Skeletal muscle cell (primary cell): ENCODE measurements around the gene ADO.

Experiments
- DNase-seq: peaks from one replicate; pipeline ENCODE4 v3.0.0-alpha.2; 2010; ENCODE audit warnings: low read depth
- H3K4me3 ChIP-seq: 2 replicates; pipeline ENCODE4 v1.5.1; 2011; ENCODE audit warnings: low read depth, mild to moderate bottlenecking, control low read depth, low read length, moderate library complexity

Gene ADO

DNA sequence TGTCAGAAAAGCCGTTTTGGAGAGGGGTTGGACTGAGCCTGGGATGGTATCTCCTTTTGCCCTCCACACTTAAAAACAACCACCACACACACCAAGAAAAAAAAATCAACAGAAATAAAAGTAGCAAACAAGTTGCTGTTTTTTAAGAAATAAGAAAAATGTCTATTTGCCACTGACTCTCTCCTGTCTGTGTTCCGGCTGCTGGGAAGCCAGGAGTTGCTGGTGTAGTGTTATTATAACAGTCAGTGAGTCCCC, 11.5 kb downstream of the ADO start:
- no peak for DNase-seq
- H3K4me3 ChIP-seq = peak overlapping the region; percentile 64

DNA sequence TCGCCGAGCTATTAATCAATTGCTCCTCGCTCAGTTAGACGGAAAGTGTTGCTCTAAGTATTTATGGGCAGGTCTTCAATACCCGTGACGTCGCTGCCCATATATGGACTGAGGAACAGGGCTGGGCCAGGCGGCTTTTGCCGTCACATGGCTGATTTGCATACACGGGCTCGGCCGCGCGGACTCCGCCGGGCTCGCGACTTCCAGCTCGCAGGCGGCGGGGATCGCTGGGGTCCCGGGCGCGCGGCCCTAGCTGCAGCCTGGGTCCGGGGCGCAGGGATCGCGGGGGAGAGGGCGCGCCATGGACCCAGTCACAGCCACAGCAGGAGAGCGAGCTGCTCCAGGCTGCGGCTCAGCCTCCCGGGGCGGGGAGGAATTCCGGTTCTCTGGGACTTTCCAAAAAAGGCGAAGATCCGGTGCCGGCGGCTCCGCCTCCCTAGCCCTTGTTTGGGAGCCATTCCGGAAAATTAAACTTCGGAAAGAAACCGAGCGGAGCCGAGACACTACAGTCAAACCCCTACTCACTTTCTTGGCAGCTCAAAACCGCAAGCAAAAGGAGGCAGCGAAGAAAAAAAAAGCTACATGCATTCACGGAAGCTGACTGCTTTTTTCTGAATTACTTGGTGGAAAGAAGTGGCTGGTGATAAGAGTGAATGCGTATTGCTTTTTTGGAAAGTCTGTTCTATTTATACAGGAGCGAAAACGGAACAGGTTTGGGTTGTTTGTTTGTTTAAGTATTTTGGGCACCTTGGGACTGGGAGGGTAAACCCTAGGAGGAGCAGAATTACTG, 12.0 kb downstream of the ADO start, which contains the start of gene EGR2:
EGR2 (minus strand) TSS at position 36 of the 790 bp plus-strand sequence. CDS start 337 bp downstream, outside the sequence.
- H3K4me3 ChIP-seq = peak within 1 kb of the TSS; percentile 64
- DNase-seq = peak; percentile 83

DNA sequence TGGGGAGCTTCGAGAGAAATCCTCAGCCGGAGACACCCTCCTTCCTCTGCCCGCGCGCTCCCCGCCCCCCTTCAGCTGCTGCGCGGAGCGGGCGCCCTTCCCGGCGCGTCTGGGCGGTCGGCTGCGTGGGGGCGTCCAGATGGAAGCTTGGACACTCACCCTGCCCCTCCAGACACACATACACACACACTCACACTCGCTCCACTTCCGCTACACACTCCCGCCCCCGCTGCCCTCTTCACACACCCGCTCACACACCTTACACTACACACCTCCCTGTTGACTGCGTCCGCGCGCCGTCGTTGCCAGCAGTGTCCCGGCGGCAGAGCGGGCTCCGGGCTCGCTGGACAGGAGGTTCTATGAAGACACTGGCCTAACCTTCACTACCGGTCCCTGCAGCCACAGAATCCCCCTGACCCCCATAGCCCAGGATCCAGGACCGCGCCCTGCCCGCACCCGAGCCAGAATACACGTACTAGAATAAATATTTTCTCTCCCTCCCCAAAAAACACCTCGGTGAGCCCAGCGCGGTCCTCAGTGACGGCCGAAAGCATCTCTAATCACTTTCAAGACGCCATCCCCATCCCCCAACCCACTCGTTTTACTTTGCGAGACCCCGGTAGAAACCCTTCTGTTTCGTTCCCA, 12.7 kb downstream of the ADO start:
- H3K4me3 ChIP-seq = peak overlapping the region; percentile 64
- DNase-seq = no peak

DNA sequence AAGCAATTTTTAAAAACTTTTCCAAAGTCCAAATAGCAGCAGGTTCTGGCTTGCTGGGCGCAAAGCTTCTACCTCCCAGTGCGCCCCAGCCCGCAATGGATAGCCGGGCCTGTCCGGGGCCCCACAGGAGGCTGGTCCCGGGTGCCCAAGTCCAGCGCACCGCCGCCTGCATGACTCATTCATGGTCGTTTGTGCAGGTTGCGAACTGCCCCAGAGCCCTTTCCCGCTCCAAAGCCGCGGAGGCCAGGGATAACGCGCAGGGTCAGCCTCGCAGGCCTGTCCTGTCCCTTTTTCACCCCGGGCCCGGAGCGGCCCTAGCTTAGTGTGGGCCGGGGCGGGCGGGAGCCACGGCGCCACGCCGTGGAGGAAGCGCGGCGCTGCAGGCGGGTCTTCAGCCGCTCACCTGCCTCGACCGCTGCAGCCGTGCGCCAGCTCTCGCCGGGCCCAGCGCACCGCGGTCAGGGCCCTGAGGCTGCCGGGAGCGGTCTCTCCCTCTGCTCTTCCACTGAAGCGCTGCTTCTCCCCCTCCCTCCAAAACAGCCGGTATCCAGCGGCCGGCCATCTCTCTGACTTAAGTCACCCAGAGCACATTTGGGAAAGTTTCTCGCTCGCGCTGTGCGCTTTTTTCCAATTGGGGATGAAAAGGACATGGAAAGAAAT, 13.4 kb downstream of the ADO start:
- H3K4me3 ChIP-seq = peak overlapping the region; percentile 64
- DNase-seq = no peak

DNA sequence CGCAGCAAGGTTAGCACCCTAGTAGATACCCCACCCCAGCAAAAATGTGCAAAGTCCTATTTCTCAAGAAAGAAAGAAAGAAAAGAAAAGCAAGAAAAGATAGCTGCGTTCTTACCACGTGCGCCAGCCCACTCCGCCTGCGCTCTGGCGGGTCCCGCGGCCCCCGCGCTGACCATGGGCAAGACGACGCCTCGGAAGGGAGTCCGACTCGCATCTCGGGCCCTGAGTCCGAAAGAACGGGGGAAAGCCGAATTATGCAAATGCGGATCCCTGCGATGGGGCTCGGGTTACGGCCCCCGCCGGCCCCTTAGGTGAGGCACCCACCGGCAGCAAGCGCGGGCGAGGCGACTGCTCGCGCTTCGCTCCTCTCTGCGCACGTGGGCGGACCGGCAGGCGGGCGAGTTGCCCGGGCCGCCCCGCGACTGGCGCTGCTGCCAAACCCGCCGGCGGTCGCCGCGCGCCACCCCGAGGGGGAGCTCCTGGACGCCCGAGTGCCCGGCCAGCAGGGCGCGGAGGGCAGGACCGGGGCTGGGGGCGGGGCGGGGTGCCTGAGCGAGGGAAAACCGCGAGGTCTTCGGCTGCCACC, 14.0 kb downstream of the ADO start:
- DNase-seq = no peak
- H3K4me3 ChIP-seq = peak overlapping the region; percentile 64

DNA sequence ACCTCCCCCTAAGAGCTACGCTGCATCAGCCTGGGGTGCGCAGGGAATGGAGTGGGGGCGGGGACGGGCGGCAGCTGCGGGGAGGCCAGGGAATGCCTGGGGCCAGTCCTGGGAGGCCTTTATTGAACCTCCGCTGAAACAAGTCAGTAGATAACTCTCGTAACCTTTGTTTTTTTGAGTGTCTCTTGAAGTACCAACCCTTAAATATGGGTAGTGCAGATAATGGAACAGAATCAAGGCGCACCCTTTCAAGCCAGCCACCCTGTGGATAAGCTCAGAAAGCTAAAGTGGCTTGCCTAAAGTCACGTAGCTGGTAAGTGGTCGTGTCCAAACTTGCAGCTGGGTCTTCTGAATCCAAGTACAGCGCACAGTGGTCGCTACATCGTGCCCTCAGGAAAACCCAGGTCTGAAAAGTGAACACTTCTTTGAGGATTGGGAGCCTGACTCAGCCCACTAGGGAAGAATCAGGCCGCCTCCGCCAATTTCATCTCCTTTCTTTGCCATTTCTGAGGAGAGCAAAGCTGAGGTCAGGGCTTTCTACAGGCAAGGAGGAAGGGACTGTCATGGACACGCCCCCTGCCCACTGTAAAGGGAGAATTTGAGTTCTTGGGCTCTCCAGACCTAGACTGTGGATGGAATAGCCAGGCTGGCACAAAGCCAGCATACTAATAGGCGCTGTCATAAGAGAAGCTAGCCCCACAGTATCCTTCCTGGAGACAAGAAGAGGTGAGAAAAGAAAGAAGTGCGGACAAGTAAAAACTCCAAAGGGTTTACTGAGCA, 14.8 kb downstream of the ADO start:
- DNase-seq = no peak
- H3K4me3 ChIP-seq = peak overlapping the region; percentile 3

DNA sequence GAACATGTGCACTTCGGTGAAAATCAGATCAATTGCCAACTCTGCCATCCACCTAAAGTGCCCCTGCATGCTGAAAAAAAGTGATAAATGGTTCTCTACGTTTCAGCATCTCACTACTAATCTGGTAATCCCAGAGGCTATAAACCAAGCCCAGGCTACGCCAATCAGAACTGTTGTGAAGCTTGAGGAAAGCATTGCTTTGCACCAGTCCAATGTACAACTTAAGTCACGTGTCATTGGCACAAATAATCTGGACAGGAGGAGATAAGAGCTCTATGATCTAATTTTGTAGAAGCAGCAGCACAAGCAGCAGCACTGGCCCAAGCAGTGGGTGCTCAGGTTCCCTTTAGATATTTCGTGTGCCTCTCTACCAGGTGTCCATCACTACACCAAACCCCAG, 16.1 kb downstream of the ADO start:
- H3K4me3 ChIP-seq = no peak overlapping the region
- DNase-seq = no peak

DNA sequence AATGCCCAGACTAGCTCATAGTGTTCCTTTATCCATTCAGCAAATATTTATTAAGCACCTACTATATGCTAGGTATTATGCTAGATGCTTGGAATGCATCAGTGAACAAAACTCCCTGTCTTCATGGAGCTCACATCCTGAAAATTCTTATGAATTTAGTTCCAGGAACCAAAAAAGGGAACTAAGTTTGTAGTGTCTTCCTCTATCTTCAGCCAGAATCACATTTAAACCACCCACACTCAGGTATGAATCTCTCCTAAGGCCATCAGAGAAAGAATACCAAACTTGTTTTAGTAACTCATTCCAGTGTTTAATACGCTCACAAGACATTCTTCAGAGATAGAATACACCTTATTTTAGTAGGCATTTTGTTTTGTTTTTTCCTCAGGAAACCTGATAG, 21.8 kb downstream of the ADO start:
- no peak for DNase-seq
- H3K4me3 ChIP-seq = no peak overlapping the region

DNA sequence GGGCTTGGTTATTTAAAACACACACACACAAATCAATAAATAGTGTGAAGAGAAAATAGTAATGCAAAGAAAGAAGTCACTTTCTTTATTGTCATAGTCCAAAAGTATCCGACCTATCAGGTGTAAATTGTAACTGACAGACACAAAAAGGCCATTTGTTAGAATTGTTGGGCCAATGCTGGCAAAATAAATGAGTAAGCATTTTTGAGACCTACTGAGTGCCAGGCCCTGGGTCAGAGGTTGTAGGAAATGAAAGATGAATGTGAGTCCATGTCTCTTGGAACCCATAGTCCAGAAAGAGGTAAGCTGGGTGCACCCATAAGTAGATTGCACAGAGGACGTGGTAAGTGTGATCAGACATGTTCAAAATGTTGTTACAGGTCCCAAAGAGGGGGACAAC, 25.1 kb downstream of the ADO start:
- H3K4me3 ChIP-seq = no peak overlapping the region
- DNase-seq = no peak

DNA sequence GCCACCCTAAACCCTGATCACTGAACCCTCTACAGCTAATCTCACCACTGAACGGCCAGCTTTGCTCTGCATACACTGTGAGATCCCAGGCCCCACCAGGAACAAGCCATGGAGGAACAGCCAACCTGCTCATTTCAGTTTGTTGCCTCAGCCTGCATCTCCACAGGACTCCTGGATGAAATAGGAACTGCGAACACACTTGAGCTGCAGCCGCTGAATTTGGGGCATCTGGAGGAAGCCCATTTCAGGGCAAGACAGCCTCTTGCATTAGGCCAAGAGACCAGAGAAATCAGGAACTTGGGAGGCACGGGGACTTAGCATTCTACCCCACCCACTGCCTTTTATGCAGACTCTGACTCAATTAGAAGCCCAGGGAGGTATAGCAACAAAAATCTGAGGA, 26.2 kb downstream of the ADO start:
- DNase-seq = no peak

DNA sequence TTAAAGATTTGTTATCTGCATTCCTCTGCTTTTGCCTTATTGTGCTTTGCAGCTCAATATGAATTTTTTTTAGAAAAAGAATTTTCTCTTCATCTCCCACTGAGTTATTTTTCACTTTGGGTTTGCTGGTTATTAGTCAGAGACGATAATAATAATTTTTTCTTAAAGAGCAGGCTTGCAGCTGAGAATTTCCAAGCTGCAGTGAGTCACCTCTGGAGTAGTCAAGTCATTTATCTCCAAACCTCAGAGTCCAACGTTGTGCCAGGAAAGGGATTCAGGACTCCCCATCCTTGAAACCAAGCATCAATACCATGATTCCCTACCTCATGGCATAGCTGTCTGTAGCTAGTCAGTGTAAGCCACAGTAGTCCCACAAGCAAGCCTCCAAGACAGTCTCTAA, 26.8 kb downstream of the ADO start:
- peak; percentile 39 for DNase-seq
- no peak overlapping the region for H3K4me3 ChIP-seq

More for the DNA sequence above, 26.2 kb downstream of the ADO start:
- H3K4me3 ChIP-seq = no peak overlapping the region

DNA sequence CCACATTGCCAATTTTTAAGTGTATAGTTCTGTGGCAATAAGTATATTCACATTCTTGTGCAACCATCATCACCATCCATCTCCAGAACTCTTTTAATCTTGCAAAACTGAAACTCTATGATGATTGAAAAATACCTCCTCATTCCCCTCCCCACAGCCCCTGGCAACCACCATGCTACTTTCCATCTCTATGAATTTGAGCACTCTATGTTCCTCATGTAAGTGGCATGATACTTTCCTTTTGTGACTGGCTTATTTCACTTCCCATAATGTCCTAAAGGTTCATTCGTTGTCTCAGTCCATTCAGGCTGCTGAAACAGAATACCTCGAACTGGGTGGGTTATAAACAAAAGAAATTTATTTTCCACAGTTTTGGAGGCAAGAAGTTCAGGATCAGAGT, 35.1 kb downstream of the ADO start:
- H3K4me3 ChIP-seq = no peak overlapping the region
- DNase-seq = no peak

DNA sequence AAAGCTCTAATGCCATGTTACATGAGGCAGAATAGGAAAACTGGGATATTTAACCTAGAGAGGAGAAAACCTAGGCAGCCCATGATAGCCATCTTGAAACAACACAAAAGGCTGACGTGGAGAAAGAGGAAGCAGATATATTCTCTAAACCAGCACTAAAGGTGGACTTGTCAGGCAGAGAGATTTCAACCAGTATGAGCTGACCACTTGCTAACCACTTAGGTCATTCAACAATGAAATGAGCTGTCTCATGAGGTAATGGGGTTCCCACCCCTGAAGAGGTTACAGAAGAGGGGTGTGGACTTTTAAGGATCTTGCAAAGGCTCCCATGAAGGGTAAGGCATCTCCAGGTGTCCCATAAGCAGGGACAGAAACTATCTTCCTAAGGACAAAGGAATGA, 38.5 kb downstream of the ADO start:
- no peak overlapping the region for H3K4me3 ChIP-seq
- no peak for DNase-seq

DNA sequence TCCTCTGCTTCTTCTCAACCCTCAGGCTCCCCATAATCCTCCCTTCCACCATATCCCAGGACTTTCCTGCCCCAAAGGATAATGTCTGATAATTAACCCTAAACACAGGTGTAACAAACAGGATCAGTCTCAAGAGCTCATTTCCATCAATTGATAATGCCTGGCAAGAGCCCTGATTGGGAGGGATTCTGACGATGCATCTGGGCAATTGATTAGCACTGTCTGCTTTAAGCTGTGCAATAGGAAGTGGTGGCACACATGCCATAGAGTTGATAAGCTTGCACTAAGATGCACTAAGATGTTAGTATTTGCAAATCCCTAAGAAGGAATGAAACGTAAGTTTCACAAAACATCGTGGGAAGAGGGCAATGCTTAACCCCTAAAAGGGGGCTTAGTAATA, 39.1 kb downstream of the ADO start:
- DNase-seq = no peak
- no peak overlapping the region for H3K4me3 ChIP-seq

DNA sequence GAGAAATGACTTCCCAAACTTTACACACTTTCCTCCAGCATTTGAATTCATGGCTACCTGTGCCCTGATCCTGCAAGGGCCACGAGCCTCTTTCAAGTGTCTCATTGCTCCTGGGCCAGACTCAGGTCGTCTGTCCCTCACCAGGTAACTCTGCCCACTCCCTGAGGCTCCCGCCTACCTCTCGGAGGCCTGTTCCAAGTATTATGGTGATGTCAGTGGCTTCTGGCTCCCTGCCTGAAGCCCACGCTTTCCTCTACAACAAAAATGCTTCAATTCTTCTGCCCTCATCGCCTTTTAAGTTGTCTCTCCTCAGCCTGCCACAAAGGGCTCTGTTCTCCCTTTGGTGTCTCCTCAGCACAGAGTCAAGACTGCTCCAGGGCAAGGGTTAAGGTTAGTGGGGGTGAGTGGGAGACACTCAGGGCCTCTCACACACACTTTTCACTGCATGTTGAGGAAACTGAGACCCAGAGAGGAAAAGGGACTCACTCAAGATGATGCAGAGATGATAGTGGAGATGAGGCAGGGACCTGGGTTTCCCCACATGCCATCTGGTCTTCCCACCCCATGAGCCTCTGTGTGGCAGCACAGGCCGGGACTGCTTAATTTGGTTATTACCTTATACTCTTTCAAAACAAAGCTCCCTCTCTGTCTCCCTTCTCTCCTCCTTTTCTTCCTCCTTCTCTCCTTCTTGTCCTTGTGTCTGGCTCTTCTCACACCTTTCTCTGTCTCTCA, 39.9 kb downstream of the ADO start:
- no peak overlapping the region for H3K4me3 ChIP-seq
- DNase-seq = no peak

DNA sequence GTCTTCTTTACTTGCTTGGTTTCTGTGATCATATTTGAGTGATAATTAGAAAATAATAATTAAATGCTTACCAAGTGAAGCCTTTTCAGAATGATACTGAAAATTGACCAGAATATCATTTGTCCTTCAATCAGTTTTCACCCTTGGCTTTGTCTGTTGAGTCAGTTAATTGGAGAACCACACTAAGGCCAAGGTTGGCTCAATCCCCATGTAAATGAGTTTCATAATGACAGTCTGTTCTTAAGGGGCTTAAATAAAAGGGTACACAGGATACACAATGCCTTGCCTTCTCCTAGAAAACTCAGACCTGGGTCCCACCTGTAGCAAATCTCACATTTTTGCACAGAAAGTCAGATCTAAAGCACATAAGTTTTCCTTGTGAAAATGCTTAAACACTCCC, 42.9 kb downstream of the ADO start:
- H3K4me3 ChIP-seq = no peak overlapping the region
- no peak for DNase-seq

DNA sequence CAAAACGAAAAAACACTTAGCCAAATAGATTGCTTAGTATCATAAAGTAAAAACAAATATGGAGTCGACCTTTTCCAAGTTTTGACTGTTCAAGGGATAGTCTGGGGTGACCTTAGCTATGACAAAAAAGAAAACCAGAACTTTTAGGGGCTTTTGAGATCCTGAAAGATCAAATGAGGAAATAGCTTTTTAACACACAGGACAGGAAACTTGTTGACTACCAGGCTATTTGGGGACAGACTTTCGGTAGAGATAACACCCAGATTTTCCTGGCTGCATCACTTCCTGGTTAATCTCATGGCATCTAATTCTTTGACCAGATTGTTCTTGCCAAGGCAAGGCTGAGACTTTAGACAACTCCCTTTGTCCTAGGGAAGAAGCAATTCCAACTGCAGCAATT, 46.1 kb downstream of the ADO start:
- DNase-seq = no peak
- H3K4me3 ChIP-seq = no peak overlapping the region

DNA sequence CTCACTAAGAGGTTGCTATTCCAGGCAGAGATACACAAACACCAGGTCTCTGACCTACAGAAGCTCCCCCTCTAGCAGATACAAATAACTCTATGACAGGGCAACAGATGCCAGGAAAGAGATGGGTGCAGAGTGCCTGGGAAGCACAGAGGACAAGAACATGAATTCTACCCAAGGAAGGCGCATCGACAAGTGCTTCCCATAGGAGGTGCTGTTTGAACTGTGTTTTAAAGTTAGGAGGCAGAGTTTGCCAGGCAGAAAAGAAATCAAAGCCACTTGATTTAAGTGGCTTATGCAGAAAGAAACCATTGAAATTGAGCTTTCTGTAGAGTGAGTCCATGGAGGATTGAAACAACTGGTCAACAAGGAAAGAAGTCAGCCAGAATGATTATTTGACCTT, 46.9 kb downstream of the ADO start:
- H3K4me3 ChIP-seq = no peak overlapping the region
- DNase-seq = no peak
